Measurements from ENCODE around the gene SALL3.
A peak's percentile ranks its signal among the peaks of the same experiment; 100 is the strongest.

Gene SALL3

DNA sequence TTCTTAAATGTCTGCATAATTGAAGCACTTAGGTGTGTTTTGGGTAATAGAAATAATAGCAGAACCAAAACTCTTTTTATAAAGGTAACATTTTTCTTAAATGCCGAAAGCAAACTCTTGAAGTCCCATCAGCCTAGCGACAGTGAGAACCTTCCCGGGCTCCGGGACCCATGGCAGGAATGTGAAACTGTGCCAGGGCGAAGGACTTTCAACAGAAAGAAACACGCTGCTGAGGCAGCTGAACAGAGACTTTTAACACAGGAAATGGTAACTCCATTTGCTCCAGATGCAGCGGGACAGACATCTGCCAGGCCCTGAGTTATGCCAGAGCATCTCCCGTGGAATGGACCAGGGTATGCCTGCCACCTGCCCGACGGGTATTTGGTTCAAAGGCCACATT lies 34.3 kb downstream of the SALL3 start:
- POLR2A ChIA-PET (ENCODE audit: low non-redundant PET) = no interaction called here
- H3K27ac ChIP-seq = no peak overlapping the region
- no peak for DNase-seq (ENCODE audit: low spot score)
- CTCF ChIA-PET = no interaction called here
- TF ChIP-seq, protein P1, sequence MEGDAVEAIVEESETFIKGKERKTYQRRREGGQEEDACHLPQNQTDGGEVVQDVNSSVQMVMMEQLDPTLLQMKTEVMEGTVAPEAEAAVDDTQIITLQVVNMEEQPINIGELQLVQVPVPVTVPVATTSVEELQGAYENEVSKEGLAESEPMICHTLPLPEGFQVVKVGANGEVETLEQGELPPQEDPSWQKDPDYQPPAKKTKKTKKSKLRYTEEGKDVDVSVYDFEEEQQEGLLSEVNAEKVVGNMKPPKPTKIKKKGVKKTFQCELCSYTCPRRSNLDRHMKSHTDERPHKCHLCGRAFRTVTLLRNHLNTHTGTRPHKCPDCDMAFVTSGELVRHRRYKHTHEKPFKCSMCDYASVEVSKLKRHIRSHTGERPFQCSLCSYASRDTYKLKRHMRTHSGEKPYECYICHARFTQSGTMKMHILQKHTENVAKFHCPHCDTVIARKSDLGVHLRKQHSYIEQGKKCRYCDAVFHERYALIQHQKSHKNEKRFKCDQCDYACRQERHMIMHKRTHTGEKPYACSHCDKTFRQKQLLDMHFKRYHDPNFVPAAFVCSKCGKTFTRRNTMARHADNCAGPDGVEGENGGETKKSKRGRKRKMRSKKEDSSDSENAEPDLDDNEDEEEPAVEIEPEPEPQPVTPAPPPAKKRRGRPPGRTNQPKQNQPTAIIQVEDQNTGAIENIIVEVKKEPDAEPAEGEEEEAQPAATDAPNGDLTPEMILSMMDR (conservative IDR thresholded peaks at IDR 0.05; ENCODE audit: low read depth) = no peak

DNA sequence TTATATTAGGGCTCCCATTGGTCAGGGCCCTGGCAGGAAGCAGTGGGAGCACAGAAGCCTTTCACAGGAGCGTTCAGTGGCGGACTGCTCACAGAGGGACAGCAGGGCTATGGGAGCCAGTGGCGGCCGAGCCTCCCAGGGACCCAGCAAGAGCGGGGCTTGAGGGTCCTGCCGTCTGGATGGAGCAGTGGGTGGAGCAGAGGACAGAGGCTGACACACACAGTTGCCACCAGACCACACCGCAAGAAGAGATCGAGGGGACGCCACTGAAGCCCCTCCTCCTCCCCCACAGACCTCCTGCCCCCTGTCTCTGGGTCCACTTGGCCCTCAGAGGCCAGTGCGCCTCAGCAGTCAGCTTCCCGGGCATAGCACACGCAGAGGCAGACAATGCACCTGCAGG lies 39.3 kb downstream of the SALL3 start:
- TF ChIP-seq, protein P1 (conservative IDR thresholded peaks at IDR 0.05; ENCODE audit: low read depth) = no peak
- ChIA-PET POLR2A (ENCODE audit: low non-redundant PET) (no interaction called here), CTCF (no interaction called here)
- no peak for DNase-seq (ENCODE audit: low spot score)
- H3K27ac ChIP-seq = no peak overlapping the region

DNA sequence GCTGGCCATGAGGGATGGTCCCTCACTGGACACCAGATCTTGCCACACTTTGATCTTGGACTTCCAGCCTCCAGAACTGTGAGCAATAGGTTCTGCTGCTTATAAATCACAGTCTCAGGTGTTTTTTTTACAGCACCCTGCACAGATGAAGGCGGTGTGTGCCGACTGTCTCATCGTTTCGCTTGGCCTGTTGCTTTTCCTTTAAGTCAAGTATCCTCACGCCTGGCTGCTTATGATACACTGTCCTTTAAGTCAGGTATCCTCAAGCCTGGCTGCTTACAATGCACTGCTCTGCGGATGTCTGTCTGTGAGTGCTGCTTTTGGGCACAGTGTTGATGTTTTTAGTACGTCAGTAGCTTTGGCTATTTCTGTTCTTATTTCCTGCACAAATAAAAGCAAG lies 40.3 kb downstream of the SALL3 start:
- TF ChIP-seq, protein P1 (conservative IDR thresholded peaks at IDR 0.05; ENCODE audit: low read depth) = no peak
- ChIA-PET POLR2A (ENCODE audit: low non-redundant PET) (no interaction called here), CTCF (no interaction called here)
- no peak for DNase-seq (ENCODE audit: low spot score)
- H3K27ac ChIP-seq = no peak overlapping the region

DNA sequence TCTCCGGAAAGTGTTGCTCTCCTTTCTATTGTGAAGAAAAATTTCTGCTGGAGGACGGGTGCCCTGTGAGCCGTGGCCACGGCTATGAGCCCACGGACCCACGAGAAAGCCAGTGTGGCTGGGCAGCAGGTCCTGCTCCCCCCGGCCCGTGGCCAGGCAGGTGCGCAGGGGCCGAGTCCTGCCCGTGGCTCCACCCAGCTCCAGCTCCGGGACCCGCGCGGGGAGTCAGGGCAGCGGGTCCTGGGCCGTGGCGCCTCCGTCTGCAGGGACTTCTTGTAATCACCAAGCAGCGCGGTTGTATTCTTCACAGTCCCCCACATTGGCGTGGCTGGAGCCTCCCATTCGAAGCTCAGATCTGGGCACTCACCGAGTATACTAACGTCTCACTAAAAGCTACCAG lies 43.0 kb downstream of the SALL3 start:
- ChIA-PET CTCF (interaction anchor here (0.6 kb wide), 1 partner anchor 23 kb away, joined by 3 read pairs; no protein-coding TSS in a partner anchor), POLR2A (ENCODE audit: low non-redundant PET) (no interaction called here)
- no peak for DNase-seq (ENCODE audit: low spot score)

DNA sequence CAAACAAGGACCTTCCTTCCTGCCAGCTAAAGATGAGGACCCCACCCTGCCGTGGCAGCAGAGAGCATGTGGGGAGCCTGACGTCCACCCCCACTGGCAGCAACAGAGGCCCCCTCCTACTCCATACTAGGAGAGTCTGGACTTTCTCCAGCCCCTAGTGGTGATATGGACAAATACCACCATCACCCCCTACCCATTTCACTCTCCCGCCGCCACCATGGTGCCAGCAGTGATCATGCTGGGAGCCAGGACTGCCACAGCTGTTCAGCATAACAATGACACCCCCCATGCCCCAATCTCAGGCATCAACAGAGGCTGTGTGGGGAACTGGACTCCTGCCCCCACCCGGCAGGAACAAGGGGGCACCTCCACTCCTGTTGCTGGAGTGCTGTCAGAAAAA lies 46.9 kb downstream of the SALL3 start:
- POLR2A ChIA-PET (ENCODE audit: low non-redundant PET) = no interaction called here

More for the DNA sequence above, 43.0 kb downstream of the SALL3 start:
- TF ChIP-seq, protein P1 (conservative IDR thresholded peaks at IDR 0.05; ENCODE audit: low read depth) = no peak
- no peak overlapping the region for H3K27ac ChIP-seq

DNA sequence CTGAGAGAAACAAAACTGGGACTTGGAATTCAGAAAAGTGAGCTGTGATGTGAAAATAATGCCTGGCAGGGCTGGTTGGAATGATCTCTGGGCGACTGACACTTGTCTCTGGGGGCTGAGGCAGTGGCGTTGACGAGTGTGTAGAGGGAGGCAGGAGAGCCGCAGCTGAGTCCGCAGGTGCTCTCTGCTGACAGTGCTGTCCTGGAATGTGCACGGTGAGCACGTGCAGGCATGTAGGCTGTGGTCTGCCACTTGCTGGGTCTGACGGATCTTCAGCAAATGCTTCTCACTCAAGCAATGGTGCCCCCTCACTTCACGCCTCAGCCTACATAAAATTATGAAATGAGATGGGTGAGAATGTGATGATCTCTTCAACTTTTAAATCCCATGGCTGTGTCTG lies 51.1 kb downstream of the SALL3 start:
- H3K27ac ChIP-seq = no peak overlapping the region
- ChIA-PET POLR2A (ENCODE audit: low non-redundant PET) (no interaction called here), CTCF (no interaction called here)
- peak; percentile 31 for DNase-seq (ENCODE audit: low spot score)
- TF ChIP-seq, protein P1 (conservative IDR thresholded peaks at IDR 0.05; ENCODE audit: low read depth) = no peak

More for the DNA sequence above, 46.9 kb downstream of the SALL3 start:
- CTCF ChIA-PET = interaction anchor here (0.5 kb wide), 1 partner anchor 633 kb away, joined by 4 read pairs; no protein-coding TSS in a partner anchor
- TF ChIP-seq, protein P1 (conservative IDR thresholded peaks at IDR 0.05; ENCODE audit: low read depth) = no peak
- no peak for DNase-seq (ENCODE audit: low spot score)
- no peak overlapping the region for H3K27ac ChIP-seq

DNA sequence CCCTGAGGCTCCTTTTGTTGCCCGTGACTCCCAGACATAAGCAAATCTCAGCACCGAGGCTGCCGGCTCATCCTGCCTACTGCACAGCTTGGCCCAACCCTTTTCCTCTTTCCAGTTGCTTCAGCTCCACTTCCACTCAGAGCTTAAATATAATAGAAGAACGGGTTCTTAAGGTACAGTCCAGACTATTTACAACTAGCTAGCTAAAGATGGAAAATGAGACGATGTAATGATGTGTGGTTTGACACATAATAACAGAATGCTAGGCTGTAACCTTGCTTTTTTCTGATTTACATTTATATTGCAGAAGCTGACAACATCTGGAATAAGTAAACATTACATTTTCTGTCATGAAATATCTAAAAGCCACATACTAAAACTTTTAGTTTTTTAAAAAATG lies 62.7 kb downstream of the SALL3 start:
- TF ChIP-seq, protein P1 (conservative IDR thresholded peaks at IDR 0.05; ENCODE audit: low read depth) = no peak
- no peak overlapping the region for H3K27ac ChIP-seq
- ChIA-PET POLR2A (ENCODE audit: low non-redundant PET) (no interaction called here), CTCF (no interaction called here)
- DNase-seq (ENCODE audit: low spot score) = no peak
